ENCODE measurements around the gene TRAF3IP1.

GRCh38 chr2:238379096-238379810 lies 58.9 kb downstream of the TRAF3IP1 start:
- TF ChIP-seq POLR2A (IDR thresholded peaks at IDR 0.05; ENCODE audit: extremely low read depth, insufficient read length) (no peak), CTCF (IDR thresholded peaks at IDR 0.05; ENCODE audit: low read depth, low read length) (no peak)
- TF ChIP-seq, protein P1, sequence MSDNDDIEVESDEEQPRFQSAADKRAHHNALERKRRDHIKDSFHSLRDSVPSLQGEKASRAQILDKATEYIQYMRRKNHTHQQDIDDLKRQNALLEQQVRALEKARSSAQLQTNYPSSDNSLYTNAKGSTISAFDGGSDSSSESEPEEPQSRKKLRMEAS (IDR thresholded peaks at IDR 0.05; ENCODE audit: low read depth, low read length): peak; percentile 98

All from NB4 (cell line).